HepG2 (cell line): ENCODE data around the gene ING5. TPM values are rescaled to one million over a fixed set of nuclear protein-coding genes. Genes with fewer than 3 reads are reported as not detected.

Experiments used
- ATF7 ChIP-seq, 2 experiments: fragments of 450-650 bp in 1 of 2; sonication (generic) in 1 of 2; formaldehyde crosslinking in 1 of 2; IDR thresholded peaks; 2 replicates each; pipeline versions ENCODE4 v1.4.0 to v1.6.1; 2016 to 2020; ENCODE audit warnings: antibody characterized with exemption in 1 of 2, mild to moderate bottlenecking in 1 of 2, missing genetic modification reagents in 1 of 2
- CHD2 ChIP-seq: IDR thresholded peaks from 2 replicates; pipeline ENCODE4 v1.6.1; 2011; ENCODE audit warnings: low read depth, low read length, improper control_type of control experiment
- DMAP1 ChIP-seq: IDR thresholded peaks from 2 replicates; pipeline ENCODE4 v1.6.1; 2016
- FOSL2 ChIP-seq: sonication (generic); formaldehyde crosslinking; IDR thresholded peaks from 2 replicates; pipeline ENCODE4 v1.4.0; 2020; ENCODE audit warnings: missing genetic modification reagents
- GLI4 ChIP-seq: sonication (generic); formaldehyde crosslinking; IDR thresholded peaks from 2 replicates; pipeline ENCODE4 v1.5.1; 2020; ENCODE audit warnings: missing genetic modification reagents, mild to moderate bottlenecking, moderate library complexity, borderline replicate concordance
- GPN1 ChIP-seq: sonication (generic); formaldehyde crosslinking; IDR thresholded peaks from 2 replicates; pipeline ENCODE4 v1.5.1; 2020; ENCODE audit warnings: missing genetic modification reagents, borderline replicate concordance
- HNRNPH1 ChIP-seq: fragments of 200-400 bp; formaldehyde crosslinking; optimal IDR thresholded peaks from 2 replicates; pipeline ENCODE3; 2017; ENCODE audit warnings: mild to moderate bottlenecking, low read depth, low read length
- JDP2 ChIP-seq: sonication (generic); formaldehyde crosslinking; IDR thresholded peaks from 2 replicates; pipeline ENCODE4 v1.8.1; 2022; ENCODE audit warnings: missing genetic modification reagents, borderline replicate concordance
- MTF1 ChIP-seq: sonication (generic); formaldehyde crosslinking; IDR thresholded peaks from 2 replicates; pipeline ENCODE4 v1.5.0; 2020; ENCODE audit warnings: missing genetic modification reagents
- MXD1 ChIP-seq: sonication (generic); formaldehyde crosslinking; IDR thresholded peaks from 2 replicates; pipeline ENCODE4 v1.4.0; 2020; ENCODE audit warnings: mild to moderate bottlenecking, missing genetic modification reagents
- PAX8 ChIP-seq: sonication (generic); formaldehyde crosslinking; IDR thresholded peaks from 2 replicates; pipeline ENCODE4 v1.8.0; 2022; ENCODE audit warnings: mild to moderate bottlenecking, missing genetic modification reagents, borderline replicate concordance
- RNF2 ChIP-seq: fragments of 450-650 bp; conservative IDR thresholded peaks from 2 replicates; pipeline ENCODE4 v1.6.1; 2016; ENCODE audit warnings: low read depth
- RXRA ChIP-seq: sonication (generic); formaldehyde crosslinking; IDR thresholded peaks from 2 replicates; pipeline ENCODE4 v1.5.1; 2020; ENCODE audit warnings: missing genetic modification reagents
- SNAPC5 ChIP-seq: sonication (generic); formaldehyde crosslinking; IDR thresholded peaks from 2 replicates; pipeline ENCODE4 v1.8.1; 2023; ENCODE audit warnings: mild to moderate bottlenecking, missing genetic modification reagents, borderline replicate concordance
- SUZ12 ChIP-seq: fragments of 150-350 bp; IDR thresholded peaks from 2 replicates; pipeline ENCODE4 v1.6.1; 2014; ENCODE audit warnings: low read depth, low read length
- TAF15 ChIP-seq: fragments of 200-400 bp; formaldehyde crosslinking; IDR thresholded peaks from one replicate; pipeline ENCODE4 v1.6.1; 2018; ENCODE audit warnings: mild to moderate bottlenecking, low read depth, low read length; ENCODE audit not compliant: poor library complexity, severe bottlenecking
- TBX3 ChIP-seq: fragments of 450-650 bp; IDR thresholded peaks from 2 replicates; pipeline ENCODE4 v1.6.1; 2017; ENCODE audit warnings: antibody characterized with exemption, mild to moderate bottlenecking, inconsistent platforms, borderline replicate concordance
- TFAP4 ChIP-seq: sonication (generic); IDR thresholded peaks from 2 replicates; pipeline ENCODE4 v1.6.1; 2016; ENCODE audit warnings: low read depth, borderline replicate concordance
- THYN1 ChIP-seq: sonication (generic); formaldehyde crosslinking; IDR thresholded peaks from 2 replicates; pipeline ENCODE4 v1.8.1; 2023; ENCODE audit warnings: low read depth, mild to moderate bottlenecking, moderate library complexity, missing genetic modification reagents, borderline replicate concordance
- XRCC5 ChIP-seq: fragments of 200-400 bp; formaldehyde crosslinking; optimal IDR thresholded peaks from 2 replicates; pipeline ENCODE3; 2017; ENCODE audit warnings: mild to moderate bottlenecking, low read length
- ZGPAT ChIP-seq: IDR thresholded peaks from 2 replicates; pipeline ENCODE4 v1.6.1; 2016; ENCODE audit warnings: mild to moderate bottlenecking
- ZMYM2 ChIP-seq: sonication (generic); formaldehyde crosslinking; IDR thresholded peaks from 2 replicates; pipeline ENCODE4 v1.8.0; 2022; ENCODE audit warnings: mild to moderate bottlenecking, missing genetic modification reagents
- ZNF431 ChIP-seq: sonication (generic); formaldehyde crosslinking; IDR thresholded peaks from 2 replicates; pipeline ENCODE4 v1.9.0; 2022; ENCODE audit warnings: missing genetic modification reagents, low read depth, mild to moderate bottlenecking, borderline replicate concordance
- ZNF441 ChIP-seq: sonication (generic); formaldehyde crosslinking; IDR thresholded peaks from 2 replicates; pipeline ENCODE4 v1.7.0; 2021; ENCODE audit warnings: missing genetic modification reagents, borderline replicate concordance
- ZNF546 ChIP-seq: sonication (generic); formaldehyde crosslinking; conservative IDR thresholded peaks from 2 replicates; pipeline ENCODE4 v1.8.1; 2023; ENCODE audit warnings: mild to moderate bottlenecking, missing genetic modification reagents
- ZNF644 ChIP-seq: IDR thresholded peaks from 2 replicates; pipeline ENCODE4 v1.6.1; 2016; ENCODE audit warnings: low read depth
- polyA plus RNA-seq, 8 experiments: library from polyadenylated mRNA; depleted of rRNA in 3 of 8; stranded (reverse) in 7 of 8; unstranded in 1 of 8; fragments of >200 nt; fragmentation: Illumina TruSeq in 4 of 8; extraction: Trizol in 4 of 8; gene quantifications; 2 replicates each; pipeline versions ENCODE4 v1.2.1 to v1.2.3, GENCODE V29; 2011 to 2016; ENCODE audit warnings: low read depth in 4 of 8, missing spikeins in 1 of 8, mixed read lengths in 1 of 8; ENCODE audit not compliant: insufficient read depth in 1 of 8
- total RNA-seq, 5 experiments: library from RNA; depleted of rRNA; stranded (reverse); fragments of >200 nt; fragmentation: Illumina TruSeq; extraction: Trizol; gene quantifications; 2 replicates each; pipeline ENCODE4 v1.2.3, GENCODE V29; 2016; ENCODE audit warnings: low read depth in 1 of 5

The ING5 gene
- total and polyA plus RNA-seq, 2 of the 13 experiments (the other 11 are each of a cell fraction or from before 2014, with no cell fraction given): 61.9 to 71.9 TPM

GRCh38 chr2:241771286-241772062 is 69.6 kb downstream of the ING5 start (continued):
- TF ChIP-seq ZNF546: no peak
- TF ChIP-seq ATF7 (IDR thresholded peaks at IDR 0.05): no peak
- no peak; the same call in 1 of the 2 replicates for TF ChIP-seq ATF7 (CRISPR knock-in tag; IDR thresholded peaks at IDR 0.05)
- TF ChIP-seq ZNF431 (CRISPR knock-in tag): peak; percentile 83; the same call in 1 of the 2 replicates
- TF ChIP-seq THYN1 (CRISPR knock-in tag): peak; percentile 89; the same call in 1 of the 2 replicates
- TF ChIP-seq JDP2 (CRISPR knock-in tag): peak; percentile 74; the same call in 1 of the 2 replicates
- TF ChIP-seq DMAP1 (CRISPR knock-in tag): peak; percentile 96
- peak; percentile 55 for TF ChIP-seq RXRA (CRISPR knock-in tag)
- peak; percentile 87 for TF ChIP-seq RNF2
- TF ChIP-seq TAF15: peak; percentile 96
- TF ChIP-seq HNRNPH1: peak; percentile 72
- TF ChIP-seq MTF1 (CRISPR knock-in tag): 0 out of 2 replicates have a peak, but pooled peaks have one; percentile 62
- TF ChIP-seq XRCC5: peak; percentile 48
- peak; percentile 80; the same call in 1 of the 2 replicates for TF ChIP-seq PAX8
- TF ChIP-seq MXD1 (CRISPR knock-in tag): peak; percentile 91; the same call in 1 of the 2 replicates
- peak; percentile 13; the same call in 1 of the 2 replicates for TF ChIP-seq TBX3
- no peak for TF ChIP-seq SUZ12
- peak; percentile 64; the same call in 1 of the 2 replicates for TF ChIP-seq GPN1
- peak; percentile 62; the same call in 1 of the 2 replicates for TF ChIP-seq ZGPAT (CRISPR knock-in tag)
- peak; percentile 86; the same call in 1 of the 2 replicates for TF ChIP-seq SNAPC5 (CRISPR knock-in tag)
- TF ChIP-seq CHD2: peak; percentile 10; the same call in 1 of the 2 replicates
- TF ChIP-seq GLI4 (CRISPR knock-in tag): no peak
- TF ChIP-seq ZNF644 (CRISPR knock-in tag): no peak
- TF ChIP-seq FOSL2 (CRISPR knock-in tag): peak; percentile 30
- peak; percentile 89 for TF ChIP-seq ZNF441 (CRISPR knock-in tag)
- peak; percentile 77; the same call in 1 of the 2 replicates for TF ChIP-seq ZMYM2 (CRISPR knock-in tag)
- TF ChIP-seq TFAP4: 0 out of 2 replicates have a peak, but pooled peaks have one; percentile 15
